ENCODE measurements around the gene TLK1. TPM values are rescaled to one million over a fixed set of nuclear protein-coding genes. Genes with fewer than 3 reads are reported as not detected.

The TLK1 gene
- total and polyA plus RNA-seq, 9 of the 15 experiments (the other 6 are each of a cell fraction or from before 2014, with no cell fraction given): 20.2 to 101 (median 40.5) TPM

- no peak for TF ChIP-seq FOXM1 (IDR thresholded peaks at IDR 0.05; ENCODE audit: low read depth)
- TF ChIP-seq FOXM1 (CRISPR knock-in tag; IDR thresholded peaks at IDR 0.05; ENCODE audit: low read depth): no peak
- TF ChIP-seq ATF7 (IDR thresholded peaks at IDR 0.05): peak; percentile 17; the same call in 1 of the 2 replicates
- TF ChIP-seq VEZF1 (CRISPR knock-in tag; IDR thresholded peaks at IDR 0.05): no peak
- no peak for TF ChIP-seq ZNF146 (CRISPR knock-in tag; IDR thresholded peaks at IDR 0.05; ENCODE audit: unreplicated experiment)
- TF ChIP-seq ZNF655 (CRISPR knock-in tag; IDR thresholded peaks at IDR 0.05): no peak
- no peak for TF ChIP-seq RBFOX2 (IDR thresholded peaks at IDR 0.05; ENCODE audit: low read depth, low read length)
- TF ChIP-seq RBM14 (IDR thresholded peaks at IDR 0.05; ENCODE audit: borderline replicate concordance, insufficient read depth, low read depth, low read length): no peak
- TF ChIP-seq RCOR1 (IDR thresholded peaks at IDR 0.05; ENCODE audit: borderline replicate concordance in 1 of 2, low read depth in 2 of 2, low read length in 2 of 2): peak in 1 of 2 experiments; percentile 20; a peak in 1 of 4 replicates
- TF ChIP-seq E2F1 (CRISPR knock-in tag; IDR thresholded peaks at IDR 0.05): no peak
- peak; percentile 34; the same call in 1 of the 2 replicates for TF ChIP-seq JUND (IDR thresholded peaks at IDR 0.05; ENCODE audit: borderline replicate concordance, low read depth, low read length)
- peak; percentile 52; the same call in 1 of the 3 replicates for TF ChIP-seq JUND (tag; IDR thresholded peaks at IDR 0.05; ENCODE audit: borderline replicate concordance, low read depth, low read length)
- no peak for TF ChIP-seq ZNF277 (CRISPR knock-in tag; IDR thresholded peaks at IDR 0.05; ENCODE audit: borderline replicate concordance)
- no peak for TF ChIP-seq MEF2D (tag; conservative IDR thresholded peaks at IDR 0.05; ENCODE audit: low read depth)
- TF ChIP-seq TCFL5 (CRISPR knock-in tag; conservative IDR thresholded peaks at IDR 0.05): no peak
- TF ChIP-seq COPS2 (conservative IDR thresholded peaks at IDR 0.05): no peak
- no peak for TF ChIP-seq GATAD2B (IDR thresholded peaks at IDR 0.05; ENCODE audit: borderline replicate concordance)
- no peak for TF ChIP-seq ZZZ3 (IDR thresholded peaks at IDR 0.05)
- TF ChIP-seq RAD51 (IDR thresholded peaks at IDR 0.05; ENCODE audit: borderline replicate concordance, low read depth): no peak
- no peak for TF ChIP-seq HNRNPUL1 (IDR thresholded peaks at IDR 0.05; ENCODE audit: low read length)
- no peak for TF ChIP-seq UBTF (IDR thresholded peaks at IDR 0.05; ENCODE audit: borderline replicate concordance in 1 of 2, low read depth in 2 of 2, low read length in 2 of 2)
- TF ChIP-seq PHF21A (IDR thresholded peaks at IDR 0.05; ENCODE audit: borderline replicate concordance, low read depth): no peak
Measured at GRCh38 chr2:171139860-171140259, 20.8 kb downstream of the TLK1 start (continued).

Measured in K562 (cell line).